TTC549 (cell line): Measurements from ENCODE around the gene PEF1.

Source experiments
- FAIRE-seq: peaks from 2 replicates; lab custom pipeline; 2012; peaks lifted over from hg19 to GRCh38; lab: Jason Lieb, UNC

The PEF1 gene, protein sequence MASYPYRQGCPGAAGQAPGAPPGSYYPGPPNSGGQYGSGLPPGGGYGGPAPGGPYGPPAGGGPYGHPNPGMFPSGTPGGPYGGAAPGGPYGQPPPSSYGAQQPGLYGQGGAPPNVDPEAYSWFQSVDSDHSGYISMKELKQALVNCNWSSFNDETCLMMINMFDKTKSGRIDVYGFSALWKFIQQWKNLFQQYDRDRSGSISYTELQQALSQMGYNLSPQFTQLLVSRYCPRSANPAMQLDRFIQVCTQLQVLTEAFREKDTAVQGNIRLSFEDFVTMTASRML

DNA sequence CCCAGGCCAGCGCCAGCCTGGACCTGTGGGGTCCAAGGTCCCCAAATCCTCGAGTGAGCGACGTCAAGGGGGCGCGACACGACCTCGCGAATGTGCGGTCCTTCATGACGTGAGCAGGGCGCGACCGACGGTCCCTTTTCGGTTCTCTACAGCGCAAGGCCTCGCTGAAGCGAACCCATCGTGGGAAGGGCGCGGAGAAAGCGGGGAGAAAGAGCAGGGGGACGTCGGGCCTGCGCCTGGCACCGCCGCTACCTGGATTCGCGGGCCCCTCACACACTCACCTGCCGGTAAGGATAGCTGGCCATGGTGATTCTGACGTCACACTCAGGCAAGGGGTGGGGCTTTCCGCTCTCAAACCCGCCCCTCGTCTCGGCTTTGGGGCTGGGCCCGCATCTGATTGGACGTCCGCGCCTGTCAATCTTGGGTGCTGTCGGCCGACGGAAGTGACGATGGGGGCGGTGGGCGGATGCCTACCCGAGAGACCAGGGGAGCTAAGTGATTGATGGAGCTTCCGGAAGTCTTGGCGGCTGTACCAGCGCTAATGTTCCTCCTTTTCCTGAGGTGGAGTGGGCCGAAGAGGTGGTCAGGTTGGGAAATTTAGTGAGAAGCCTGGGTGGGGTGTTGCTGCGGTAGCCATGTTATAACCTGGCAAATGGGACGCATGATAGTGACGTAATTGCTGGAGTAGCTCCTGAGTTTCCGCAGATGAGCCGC lies at the start of gene PEF1:
Gene PEF1 (minus strand): TSS at position 317 of the 714 bp plus-strand sequence. CDS start 12 bp downstream, at position 305.
- FAIRE-seq: peak; percentile 89

DNA sequence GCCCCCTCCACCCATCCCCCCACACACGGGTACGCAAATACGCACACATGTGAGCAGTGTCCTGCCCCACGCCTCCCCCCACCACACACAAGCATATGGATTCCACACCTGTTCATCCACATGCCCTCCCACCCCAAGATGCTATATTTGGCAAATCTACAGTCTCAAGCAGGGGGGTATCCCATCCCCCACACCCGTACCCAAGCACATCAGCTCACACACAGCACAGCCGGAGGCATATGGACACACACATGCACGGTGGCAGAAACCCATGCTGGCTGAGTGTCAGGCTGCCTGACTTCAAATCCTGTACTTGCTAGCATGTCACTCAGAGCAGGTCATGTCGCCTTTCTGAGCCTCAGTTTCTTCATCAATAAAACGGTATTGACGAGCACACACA lies 48.6 kb upstream of the PEF1 start:
- no peak for FAIRE-seq

DNA sequence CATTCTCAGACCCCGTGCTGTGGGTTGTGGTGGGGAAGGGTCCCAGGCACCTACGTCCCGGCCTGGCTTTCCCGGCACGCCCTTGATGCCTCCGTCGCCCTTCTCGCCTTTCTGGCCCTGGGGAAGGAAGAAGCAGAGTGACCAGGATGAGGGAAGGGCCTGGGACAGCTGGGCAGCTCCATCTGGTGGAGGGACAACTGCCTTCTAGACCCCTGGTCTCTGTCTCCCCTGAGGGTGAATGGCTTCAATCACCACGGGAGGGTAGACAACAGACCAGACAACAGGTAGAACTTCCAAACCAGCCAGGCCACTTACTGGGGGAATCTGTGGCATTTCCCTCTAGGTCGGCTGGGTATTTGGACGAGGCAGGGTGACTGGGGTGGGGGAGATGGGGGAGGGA lies 47.3 kb upstream of the PEF1 start:
- no peak for FAIRE-seq

DNA sequence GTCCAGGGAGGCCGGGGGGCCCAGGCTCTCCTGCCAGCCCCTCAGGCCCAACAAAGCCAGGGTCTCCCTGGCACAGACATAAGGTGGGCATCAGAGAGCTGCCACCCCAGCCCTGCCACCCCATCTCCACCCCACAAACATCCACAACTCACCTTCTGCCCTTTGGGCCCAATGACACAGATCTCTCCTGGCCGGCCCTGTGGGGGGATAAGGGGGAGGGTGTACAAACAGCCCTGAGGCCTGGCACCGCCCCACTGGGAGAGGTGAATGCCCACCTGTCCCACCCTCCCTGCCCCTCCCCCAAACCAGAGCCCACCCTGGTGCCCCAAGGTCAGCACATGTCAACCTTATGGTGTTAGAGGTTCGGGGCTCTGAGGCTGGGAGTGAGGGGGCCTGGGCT lies 46.8 kb upstream of the PEF1 start:
- FAIRE-seq: no peak

DNA sequence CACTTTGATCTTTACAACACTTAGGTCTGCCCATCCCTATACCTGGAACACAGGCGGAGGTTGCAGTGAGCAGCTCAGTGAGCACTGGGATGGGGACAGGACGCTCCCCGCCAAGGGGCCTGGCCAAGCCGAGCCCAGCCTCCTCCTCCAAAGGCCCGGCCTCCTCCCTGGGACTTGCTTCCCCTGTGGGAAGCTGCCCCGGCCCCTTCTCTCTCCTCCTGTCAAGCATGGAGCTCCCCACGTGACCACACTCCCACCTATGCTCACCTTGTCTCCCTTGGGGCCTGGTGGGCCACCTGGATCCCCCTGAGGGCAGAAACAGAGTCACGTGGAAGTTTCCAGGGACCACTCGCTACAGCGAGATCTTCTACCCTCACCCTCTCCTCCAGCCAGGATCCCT lies 46.2 kb upstream of the PEF1 start:
- FAIRE-seq: no peak

DNA sequence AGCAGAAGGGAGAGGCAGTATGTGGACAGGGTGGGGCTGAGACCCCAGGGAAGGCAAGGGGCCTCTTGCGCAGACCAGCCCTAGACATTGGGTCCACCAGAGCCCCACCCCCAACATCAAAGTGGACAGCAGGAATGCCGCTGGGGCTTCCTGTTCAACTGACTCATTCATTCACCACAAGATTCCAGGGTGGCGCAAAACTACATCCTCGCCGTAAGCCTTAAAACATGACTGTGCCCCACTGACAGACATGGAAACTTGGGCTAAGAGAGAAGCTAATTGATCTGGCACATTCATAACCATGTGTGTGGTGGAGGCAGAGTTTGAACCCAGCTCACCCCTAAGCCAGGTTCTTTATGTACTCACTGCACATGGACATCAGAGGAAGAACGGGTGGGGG lies 45.2 kb upstream of the PEF1 start:
- no peak for FAIRE-seq

DNA sequence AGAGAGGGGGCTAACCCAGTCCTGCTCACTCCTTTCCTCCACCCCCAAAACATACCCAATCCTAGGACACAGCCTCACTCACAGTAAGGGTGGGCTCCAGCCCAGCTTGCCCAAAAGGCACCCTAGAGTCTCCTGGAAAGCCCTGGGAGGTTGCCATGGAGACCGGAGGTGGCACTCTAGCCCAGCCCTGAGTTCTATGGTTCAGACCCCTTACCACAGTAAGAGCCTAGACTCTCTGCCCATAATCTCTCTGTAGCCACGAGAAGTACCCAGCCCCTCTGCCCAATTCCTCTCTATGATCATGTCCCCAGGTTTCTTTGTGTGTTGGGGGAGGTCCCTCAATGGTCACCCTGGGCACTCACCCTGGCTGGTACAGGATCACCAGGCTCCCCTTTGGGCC lies 44.7 kb upstream of the PEF1 start:
- FAIRE-seq: no peak

DNA sequence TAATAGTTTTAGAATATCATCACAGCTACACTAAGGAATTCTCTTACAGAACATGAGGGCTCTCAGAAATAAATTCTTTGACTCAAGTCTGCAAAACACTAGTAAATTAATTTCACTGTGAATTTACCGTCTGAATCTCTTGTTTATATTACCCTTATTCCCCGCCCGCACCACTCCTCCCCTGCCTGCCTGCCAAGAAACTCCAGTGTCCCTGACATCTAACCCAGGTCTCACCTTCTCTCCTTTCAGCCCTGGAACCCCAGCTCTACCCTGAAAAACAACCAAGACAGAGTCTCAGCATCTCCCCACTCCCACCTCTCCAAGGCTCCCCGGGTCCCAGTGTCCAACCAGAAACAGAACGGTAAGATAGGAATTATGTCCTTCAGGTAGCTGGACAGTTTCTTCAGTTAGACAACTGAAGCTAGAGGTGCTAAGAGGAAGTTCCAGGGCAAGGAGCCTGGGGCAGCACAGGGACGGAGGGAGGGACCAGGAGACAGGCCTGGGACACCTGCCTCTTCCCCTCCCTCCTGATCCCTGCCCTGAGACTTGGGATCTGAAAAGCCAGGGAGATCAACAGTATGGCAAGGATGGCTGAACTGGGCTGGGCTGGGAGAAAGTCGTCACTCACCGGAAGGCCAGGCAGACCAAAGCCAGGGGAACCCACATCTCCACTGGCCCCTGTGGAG lies 43.7 kb upstream of the PEF1 start:
- FAIRE-seq: no peak

DNA sequence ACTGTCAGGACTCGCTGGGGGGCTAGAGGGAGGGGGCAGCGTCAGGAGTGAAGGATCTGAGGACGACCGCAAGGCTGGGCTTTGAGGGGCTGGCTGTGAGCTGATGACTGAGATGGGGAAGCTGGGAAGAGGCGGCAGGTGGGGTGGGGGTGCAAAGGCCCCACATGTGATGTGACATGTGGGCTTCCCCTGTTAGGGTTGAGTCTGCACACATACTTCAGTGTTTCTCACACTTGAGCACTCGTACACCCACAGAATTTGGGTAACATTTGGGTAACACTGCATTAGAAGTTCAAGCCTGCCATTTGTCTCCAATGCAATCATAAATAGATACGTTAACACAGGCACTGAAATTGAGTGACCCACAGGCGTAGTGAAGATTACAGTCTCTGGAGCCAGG lies 42.9 kb upstream of the PEF1 start:
- FAIRE-seq: no peak

DNA sequence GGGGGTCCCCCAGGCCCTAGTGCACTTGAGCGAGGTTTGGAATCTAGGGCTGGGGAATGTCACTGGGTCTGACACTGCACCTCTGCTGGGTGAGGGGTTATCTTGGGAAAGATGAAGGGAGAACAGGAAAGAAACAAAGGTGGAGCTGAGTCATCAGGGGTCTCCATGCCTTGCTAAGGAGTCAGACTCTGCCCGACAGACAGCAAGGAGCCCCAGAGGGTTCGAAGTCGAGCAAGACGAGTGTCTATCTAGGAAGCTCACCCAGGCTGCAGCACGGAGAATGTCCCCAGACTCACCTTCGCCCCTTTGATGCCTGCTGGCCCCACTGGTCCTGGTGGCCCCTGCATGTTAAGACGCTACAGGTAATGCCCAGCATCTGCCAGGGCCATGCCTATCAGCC lies 41.1 kb upstream of the PEF1 start:
- no peak for FAIRE-seq

DNA sequence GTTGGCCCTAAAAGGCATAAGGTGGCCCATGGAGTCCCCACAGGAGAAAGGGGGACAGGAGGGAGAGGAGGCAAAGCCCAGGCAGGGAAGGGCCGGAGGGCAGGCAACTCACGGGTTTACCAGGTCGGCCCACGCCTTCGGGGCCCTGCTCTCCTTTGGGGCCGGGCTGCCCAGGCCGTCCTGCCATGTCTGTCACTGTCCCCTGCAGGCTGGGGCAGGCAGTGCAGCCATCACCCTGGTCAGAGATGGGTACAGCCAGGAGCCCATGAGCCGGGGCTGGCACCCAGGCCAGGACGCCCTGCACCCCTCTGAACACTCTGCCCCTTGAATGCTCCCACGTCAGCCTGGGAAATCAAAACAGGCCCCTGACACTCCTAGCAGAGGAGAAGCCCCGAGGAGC lies 39.3 kb upstream of the PEF1 start:
- FAIRE-seq: no peak

DNA sequence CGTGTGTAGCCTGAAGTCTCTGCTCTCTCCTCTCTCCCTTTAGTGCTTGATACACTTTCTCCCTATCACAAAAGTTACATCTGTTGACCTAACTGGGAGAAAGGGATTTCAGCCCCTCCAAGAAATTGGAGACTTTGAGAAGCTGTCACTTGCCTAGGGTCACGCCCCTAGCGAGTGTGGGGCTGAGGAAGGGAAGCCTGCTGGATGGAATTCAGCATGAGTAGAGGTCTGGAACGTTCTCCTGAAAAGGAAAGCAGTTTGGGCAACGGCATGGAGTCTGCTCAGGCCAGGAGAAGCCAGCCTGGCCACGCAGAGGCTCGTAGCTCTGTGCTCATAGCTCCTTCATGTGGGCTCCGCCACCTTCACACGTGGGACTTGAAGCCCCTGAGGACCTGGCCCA lies 36.7 kb upstream of the PEF1 start:
- no peak for FAIRE-seq

DNA sequence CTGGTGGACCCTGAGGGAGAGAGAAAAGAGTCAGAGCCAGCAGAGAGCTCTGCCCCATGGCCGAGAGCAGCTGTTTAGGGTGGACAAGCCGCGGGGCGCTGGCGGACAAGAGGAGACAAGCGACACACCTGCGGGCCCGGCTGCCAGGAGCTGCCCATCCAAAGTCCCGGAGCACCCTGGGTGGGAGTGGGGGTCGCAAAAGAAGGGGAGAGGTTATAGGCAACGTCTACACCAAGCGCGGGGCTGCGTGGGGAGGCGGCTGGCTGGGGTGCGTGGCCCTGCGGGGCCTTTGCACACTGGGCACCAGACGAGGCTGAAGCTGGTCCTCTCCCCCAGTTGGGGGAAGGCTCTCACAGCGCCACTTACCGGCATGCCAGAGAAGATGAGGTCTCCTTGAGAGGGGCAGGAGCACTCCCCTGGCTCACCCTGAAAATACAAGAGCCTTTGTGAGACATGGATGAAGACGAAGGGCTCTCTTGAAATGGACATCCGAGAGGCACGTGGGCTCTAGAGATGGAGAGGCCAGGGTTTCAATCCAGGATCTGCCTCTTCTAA lies 35.1 kb upstream of the PEF1 start:
- no peak for FAIRE-seq

DNA sequence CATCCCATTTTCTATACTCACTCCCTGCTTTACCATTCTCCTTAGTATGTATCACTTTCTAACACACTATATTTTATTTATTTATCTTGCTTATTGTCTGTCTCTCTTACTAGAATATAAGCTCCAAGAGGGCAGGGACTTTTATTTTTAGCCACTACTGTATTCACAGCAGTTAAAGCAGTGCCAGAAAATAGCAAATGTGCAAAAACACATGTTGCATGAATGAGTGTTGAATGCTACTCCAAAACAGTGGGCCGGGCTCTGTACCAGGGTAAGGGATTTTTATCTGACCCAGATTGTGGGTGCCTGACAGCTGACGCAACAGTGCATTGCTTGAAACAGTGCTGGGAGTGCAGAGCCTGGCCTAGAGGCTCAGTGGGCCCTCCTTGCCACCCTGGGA lies 34.4 kb upstream of the PEF1 start:
- FAIRE-seq: no peak

DNA sequence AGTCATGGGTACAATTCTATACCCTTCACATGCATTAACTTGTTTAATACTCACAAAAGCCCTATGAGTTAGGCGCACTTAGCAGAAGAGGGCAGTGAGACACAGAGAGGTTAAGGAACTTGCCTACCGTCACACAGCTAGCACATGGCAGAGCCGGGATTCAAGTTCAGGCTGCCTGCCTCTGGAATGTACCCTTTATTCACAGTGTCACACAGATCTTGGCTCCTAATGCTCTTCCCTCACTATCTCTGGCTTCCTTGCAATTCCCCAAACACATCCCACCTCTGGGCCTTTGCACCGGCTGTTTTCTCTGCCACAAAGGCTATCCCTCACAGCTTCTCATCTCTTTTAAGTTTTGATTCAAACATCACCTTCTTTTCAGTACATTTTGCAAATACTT lies 34.0 kb upstream of the PEF1 start:
- FAIRE-seq: no peak

DNA sequence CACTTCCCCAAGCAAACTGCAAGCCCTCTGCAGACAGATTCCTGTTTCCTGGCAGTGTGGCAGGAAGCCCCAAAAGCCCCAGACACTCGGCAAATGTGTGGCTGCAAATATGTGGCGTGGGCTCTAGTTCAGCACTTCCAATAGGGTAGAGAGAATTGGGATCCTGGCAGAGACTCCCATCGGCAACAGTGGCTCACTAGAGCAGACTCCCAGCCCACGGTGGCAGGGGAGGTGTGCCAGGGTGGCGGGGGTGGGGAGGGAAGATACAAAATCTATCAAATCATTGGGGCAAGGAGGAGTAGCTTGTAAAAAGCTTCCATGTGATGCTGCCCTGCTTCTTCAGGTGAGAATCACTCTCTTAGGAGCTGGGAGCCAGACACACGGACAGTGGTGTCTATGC lies 33.3 kb upstream of the PEF1 start:
- no peak for FAIRE-seq

DNA sequence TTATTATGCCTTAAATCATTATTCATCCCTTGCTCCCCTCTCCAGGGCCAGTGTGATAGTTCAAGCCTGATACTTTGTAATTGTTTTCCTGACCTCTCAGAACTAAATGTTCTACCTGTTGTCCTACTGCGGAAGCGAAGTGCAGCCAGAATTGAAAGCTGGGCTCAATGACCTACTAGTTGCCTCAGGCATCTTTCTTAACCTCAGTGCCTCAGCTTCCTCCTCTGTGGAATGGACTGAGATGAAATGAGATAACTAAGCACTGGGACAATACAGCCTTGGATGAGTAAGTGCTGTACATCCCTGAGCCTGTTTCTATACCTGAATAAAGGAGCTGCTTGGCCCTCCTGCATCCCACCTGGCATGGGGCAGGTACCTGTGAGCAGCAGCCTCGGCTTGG lies 32.7 kb upstream of the PEF1 start:
- FAIRE-seq: no peak

DNA sequence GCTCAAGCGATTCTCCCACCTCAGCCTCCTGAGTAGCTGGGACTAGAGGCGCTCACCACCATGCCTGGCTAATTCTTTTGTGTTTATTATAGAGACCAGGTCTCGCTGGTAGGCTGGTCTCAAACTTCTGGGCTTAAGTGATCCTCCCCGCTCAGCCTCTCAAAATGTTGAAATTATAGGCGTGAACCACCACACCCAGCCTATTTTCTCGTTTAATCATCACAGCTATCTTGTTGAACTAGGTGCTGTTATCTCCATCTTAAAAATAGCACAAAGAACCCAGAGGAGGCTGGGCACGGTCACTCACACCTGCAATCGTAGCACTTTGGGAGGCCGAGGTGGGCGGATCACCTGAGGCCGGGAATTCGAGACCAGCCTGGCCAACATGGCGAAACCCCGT lies 31.1 kb upstream of the PEF1 start:
- FAIRE-seq: no peak

DNA sequence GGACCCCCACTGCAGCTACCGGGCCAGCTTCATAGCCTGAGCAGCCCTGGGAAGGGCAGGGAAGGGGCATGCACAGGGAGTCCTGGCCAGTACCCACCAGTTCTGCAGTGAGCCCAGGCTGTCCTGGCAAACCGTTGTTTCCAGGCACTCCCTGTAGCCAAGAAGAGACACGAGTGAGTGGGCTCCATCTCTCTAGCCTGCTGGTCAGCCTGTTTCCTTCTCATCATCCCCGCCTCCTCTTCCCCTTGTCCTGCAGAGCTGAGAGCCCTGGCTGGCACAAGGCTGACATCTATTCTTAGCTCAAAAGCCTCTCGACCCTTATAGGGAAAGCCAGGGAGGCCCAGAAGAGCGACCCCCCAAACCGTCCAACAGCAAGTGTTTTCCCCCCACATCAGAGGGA lies 30.5 kb upstream of the PEF1 start:
- FAIRE-seq: no peak

DNA sequence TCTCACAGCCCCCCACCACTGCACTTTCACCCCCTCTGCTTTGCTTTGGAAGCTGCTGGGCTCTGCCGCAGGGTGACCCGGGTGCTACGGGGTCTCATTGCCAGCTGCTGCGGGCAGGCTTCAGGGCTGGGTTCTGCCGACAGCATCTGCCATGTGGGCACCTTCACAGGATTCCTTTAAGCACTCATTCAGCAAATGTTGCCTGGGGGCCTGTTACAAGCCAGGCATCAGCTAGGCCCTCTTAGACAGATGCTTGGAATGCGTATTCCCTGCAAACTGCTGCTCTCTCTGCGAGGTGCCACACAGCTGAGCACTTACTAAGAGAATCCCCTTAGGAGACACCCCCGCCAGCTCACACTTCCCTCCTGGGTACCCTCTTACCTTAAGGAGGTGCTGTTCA lies 29.9 kb upstream of the PEF1 start:
- no peak for FAIRE-seq

DNA sequence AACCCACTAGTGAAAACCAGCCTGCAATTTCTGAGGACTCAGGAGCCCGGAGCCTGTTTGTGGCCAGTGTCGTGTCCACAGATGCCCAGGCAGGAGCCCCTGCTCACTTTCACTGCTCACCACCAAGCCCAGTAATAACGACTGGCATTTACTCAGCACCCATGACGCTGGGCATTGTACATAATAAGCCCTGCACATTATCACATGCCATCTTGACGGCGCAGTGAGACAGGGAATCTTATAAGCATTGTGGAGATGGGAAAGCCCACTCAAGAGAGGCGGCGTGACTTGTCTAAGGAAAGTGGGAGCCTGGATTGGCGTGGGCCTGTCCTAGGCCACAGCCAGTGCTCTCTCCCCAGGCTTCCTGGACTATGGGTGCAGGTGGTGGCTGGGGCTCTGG lies 28.8 kb upstream of the PEF1 start:
- FAIRE-seq: no peak

DNA sequence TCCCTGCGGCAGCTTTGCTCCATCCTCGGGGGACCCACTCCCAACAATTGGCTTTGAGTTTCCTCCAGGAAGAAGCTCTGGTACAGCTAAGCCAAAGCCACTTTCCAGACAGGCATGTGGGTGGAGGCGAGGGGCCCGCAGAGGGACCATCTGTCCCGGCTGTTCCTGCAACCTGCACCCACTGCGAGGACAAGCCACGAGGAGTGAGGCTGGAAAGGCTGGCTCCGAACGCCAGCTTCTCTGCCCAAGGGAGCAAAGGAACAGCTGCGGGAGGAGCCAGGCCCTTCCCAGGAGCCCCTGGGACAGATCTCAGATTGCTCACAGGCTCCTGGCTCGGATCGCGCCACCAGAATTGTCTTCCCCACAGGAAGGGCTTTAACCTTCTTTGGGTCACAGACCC lies 28.3 kb upstream of the PEF1 start:
- no peak for FAIRE-seq

DNA sequence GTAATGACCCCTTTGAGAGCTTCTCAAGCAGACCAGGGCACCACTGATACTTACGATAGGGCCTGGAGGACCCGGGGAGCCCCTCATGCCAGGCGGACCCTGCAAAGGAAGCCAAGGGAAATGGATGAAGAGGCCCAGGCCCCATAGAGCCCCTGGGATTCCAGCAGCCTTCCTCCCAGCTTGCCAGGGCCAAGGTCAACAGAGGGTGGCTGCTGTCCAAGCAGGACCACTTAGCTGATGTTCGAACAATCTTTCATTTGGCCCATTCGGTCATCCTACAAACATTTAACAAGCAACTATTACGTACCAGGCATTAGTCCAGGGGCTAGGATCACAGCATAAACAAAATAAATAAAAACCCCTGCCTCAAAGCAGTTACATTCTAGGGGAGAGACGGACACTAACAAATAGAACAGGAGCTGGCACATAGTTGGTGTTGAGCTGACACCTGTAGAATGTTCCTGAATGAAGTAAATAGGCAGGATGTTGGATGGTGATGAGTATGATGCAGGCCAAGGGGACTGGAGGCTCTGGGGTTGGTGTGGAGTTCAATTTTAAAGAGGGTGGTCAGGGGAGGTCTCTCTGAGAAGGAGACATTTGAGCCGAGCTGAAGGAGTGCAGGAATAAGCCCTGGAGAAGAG lies 27.0 kb upstream of the PEF1 start:
- no peak for FAIRE-seq
